Fibroblast of skin of scalp (primary cell): Measurements from ENCODE around the gene SH3PXD2B.
"Not testable (repeated sequence)": the region's sequence is repeated elsewhere in the genome, so short reads cannot be mapped to it uniquely, and the experiment has no call there.

ENCODE experiments used
- DNase-seq: peaks from one replicate; pipeline ENCODE4 v3.0.0-alpha.2; 2013

Gene SH3PXD2B

DNA sequence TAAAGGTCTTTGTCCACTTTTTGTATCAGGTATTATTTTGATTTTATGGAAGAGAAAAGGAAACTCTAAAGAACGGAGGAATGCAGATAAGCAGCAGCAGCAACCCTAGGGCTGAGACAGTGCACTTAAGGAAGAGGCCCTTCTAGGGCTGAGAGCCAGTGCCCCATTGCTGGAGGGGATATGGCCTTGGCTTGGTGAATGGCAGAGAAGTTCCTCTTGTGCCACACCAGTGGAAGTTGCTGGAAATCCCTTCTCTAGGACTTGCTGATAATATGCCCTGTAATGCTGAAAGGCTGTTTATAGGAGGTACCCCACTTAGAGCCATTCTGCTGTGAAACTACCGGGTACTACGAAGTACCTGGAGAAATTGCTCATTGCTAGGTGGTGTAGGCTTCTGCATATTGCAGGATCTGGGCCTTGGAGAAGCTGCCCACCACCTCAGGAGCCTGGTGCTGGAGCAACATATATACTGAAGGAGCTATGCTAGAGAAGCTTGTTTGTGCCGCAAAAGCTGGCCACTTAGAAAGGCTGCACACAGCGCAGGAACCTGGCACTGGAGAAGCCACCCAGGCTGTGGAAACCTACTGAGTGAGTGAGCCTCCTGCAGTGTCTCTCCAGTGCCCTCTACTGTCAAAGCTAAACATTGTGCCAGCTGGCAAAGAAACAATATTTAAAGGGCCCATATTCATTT is 161.1 kb downstream of the SH3PXD2B start:
- DNase-seq, result peak; percentile 76

DNA sequence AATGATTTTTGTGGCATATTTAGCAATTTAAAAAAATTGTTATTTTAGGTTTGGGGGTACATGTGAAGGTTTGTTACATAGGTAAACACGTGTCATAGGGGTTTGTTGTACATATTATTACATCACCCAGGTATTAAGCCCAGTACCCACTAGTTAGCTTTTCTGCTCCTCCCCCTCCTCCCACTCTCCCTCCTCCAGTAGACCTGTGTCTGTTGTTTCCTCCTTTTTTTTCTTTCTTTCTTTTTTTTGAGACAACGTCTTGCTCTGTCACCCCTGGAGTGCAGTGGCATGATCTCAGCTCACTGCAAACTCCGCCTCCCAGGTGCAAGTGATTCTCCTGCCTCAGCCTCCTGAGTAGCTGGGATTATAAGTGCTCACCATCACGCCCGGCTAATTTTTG is 162.5 kb downstream of the SH3PXD2B start:
- DNase-seq, result not testable (repeated sequence)

DNA sequence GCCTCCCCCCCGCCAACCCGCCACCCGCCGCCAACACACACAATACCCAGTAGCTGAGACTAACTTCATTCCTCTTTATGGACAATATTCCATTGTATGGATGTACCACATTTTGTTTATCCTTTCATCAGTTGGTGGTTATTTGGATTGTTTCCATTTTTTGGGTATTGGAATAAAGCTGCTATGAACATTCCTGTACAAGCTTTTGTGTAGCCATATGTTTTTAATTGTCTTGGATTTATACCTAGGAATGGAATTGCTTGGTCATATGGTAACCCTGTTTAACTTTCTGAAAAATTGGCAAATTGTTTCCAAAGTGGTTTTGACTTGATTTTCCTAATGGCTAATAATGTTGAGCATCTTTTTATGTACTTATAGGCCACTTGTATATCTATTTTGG is 165.9 kb downstream of the SH3PXD2B start:
- DNase-seq, result peak; percentile 59

DNA sequence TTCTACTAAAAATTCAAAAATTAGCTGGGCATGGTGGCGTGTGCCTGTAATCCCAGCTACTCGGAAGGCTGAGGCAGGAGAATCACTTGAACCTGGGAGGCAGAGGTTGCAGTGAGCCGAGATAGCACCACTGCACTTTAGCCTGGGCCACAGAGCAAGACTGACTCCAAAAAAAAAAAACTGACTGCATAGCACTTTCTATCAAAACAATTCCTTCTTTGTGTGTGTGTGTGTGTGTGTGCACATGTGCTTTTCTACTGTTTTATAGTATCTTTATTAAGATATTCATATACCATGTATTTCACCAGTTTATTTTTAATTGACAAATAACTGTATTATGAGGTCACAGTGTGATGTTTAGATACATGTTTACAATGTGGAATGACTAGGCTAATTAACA is 167.2 kb downstream of the SH3PXD2B start:
- DNase-seq, result not testable (repeated sequence)

DNA sequence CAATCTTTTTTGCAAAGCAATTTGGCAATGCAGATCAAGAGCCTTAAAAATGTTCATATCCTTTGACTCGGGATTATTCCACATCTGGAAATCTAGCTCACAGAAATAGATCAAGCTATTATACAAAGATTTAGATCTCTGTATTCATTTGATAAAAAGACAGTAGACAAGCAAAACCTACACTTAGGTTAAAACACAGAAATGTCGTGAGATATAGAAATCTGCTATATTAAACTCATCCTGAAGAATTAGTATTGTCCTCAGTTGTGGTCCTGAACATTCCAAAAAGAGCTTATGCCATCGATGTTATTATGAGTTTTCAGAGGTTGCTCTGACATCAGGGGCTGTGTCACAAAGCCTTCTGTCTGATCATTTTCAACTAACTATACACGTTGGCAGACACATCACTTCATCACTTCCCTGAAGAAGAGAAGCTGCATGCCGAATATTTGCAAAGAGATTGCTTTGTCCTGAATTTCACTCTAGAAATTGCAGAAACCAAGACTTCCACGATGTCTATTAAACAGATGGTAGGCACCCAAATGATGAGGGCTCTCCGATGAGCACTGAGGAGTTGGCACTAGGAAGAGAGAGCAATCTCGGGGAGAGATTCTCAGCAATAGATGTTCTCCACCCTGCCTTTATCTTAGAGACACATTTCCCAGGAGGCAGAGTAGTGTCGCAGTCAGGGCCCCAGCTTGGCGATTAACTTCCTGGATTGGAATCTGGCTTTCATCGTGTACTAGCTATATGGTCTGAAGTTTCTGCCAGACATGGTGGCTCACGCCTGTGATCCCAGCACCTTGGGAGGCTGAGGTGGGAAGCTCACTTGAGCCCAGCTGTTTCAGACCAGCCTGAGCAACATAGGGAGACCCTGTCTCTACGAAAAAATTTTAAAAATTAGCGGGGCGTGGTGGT is 168.8 kb downstream of the SH3PXD2B start:
- DNase-seq, result no peak

DNA sequence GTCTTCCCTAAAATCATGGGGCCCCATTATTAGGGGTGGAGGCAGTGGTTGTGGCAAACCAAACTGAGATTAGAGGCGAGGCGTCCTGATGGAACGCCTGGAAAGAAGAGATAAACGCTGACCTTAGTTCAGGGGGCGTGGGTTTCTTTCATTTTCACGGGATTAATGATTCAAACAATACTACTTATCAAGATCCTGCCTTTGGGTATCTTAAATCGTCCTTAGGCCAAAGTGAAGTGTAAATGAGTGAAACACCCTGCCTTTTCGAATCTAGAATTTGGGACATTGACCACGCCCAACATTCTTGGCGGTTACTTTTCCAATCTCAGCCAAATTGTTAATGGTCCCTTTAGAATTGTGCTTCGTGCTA is 169.7 kb downstream of the SH3PXD2B start:
- peak; percentile 68 for DNase-seq

DNA sequence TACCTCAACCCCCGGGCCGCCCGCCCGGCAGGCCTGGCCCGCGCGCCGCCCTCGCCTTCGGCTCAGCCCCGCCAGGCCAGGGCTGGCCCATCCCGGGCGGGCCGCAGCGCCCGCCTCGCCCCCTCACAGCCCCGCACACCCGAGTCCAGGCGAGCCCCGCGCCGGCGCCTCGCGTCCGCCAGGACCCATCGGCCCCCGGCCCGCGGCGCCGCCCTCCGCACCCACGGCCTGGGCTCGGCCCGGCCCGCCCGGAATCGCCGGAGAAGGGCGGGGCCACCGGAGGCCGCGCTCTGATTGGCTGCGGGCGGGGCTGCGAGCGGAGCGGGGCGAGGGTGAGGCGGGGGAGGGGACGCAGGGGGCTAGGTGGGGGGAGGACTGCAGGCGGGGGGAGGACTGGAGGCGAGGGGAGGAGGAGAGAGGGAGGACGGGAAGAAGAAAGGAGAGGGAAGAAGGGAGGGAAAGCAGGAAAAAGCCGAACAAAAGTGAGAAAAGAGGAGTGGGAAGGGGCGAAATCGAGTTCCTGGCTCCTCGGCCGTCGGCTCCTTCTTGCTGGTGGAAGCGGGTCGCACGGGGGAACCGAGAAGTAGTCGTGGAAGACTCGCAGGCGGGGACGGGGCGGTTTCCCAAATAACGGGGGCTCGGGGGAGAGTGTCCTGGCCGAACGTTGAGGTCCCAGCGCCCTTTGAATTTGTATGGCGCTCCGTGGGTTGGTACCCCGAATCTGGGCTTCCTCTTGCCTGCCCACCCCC is 170.3 kb downstream of the SH3PXD2B start:
- peak; percentile 91 for DNase-seq

DNA sequence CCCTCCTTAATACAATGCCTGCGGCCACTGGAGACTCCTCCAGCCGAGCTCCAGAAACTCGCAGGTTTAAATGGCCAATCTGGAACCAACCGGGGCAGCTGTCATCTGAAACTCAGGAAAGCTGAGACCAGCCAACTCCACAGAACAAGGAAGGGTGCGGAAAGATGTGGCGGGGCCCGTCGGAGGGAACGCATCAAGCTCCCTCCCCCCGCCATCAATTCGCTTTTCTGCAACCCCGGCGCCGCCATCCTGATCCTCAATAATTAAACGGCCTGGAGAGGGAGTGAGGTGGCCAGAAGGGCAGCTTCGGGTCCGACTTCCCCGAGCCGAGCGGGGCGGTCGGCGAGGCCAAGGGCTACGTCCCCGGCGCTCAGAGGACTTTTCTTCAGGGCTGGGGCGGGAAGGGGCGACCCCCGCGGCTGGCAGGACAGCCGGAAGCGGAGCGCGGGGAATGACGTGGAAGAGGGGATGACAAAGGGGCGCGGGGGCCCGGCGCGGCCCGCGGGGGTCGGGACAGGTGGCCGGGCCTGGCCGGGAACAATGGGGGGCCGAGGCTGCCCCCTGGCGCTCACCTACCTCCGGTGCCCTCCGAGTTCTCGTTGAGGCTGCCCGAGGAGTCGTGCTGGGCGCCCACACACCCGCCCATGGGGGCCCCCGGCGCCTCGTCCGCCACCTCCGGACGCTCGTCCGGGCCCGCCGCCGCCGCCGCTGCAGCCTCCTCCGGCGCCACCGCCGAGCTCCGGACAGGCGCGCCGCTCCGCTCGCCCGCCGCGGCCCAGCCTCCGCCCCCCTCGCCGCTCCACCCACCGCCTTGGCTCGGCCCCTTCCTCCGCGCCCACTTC is 171.1 kb downstream of the SH3PXD2B start, which contains the start of gene UBTD2:
Gene UBTD2, minus strand, starts transcription at position 745 of the 842 bp plus-strand sequence. Its CDS starts 99 bp downstream, at position 646.
- DNase-seq, result peak; percentile 86

DNA sequence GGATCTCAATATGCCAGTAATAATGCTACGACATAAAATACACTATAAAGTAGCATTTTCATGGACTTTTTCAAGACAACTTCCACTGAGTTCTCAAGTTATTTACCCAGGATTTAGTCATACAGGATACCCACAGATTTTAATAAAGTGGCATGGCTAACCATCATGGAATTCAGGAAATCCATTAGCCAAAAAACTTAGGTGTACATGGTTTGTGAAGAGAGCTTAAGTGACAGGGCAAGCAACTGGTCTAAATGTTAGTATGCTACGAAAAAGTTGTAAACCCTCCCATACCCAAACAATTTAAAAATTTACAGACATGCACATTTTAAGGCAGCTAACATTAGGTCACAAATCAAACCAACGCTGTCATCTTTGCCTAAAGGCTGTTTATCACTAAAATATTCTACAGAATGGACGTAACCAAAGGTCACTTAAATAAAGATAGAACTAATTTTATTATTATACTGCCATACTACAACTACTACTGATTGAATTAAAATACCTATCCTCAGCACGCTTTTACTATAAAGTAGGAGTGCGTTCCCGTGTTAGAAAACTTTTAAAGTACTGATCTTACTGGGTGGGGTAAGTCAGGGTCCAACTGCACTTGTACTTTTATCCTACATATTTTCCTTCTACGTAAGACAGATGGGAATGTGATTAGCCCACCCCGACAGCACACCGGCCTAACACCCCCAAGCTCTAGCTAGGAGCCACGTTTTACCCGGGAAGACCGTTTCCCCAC is 171.9 kb downstream of the SH3PXD2B start:
- DNase-seq, result peak; percentile 31

DNA sequence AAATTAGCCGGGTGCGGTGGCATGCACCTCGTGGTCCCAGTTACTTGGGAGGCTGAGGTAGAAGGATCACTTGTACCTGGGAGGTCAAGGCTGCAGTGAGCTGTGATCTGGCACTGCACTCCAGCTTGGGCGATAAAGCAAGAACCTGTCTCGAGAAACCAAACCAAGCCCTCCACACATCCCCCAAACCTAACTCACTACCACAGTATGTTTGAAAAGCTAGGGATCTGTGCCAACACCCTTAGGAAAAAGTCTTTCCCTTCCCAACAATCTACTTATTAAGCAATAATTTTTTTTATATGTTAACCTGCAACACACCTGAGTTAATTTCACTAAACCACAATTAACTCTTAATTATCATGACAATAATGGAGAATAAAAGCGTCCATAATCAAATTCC is 173.0 kb downstream of the SH3PXD2B start:
- DNase-seq, result no peak

DNA sequence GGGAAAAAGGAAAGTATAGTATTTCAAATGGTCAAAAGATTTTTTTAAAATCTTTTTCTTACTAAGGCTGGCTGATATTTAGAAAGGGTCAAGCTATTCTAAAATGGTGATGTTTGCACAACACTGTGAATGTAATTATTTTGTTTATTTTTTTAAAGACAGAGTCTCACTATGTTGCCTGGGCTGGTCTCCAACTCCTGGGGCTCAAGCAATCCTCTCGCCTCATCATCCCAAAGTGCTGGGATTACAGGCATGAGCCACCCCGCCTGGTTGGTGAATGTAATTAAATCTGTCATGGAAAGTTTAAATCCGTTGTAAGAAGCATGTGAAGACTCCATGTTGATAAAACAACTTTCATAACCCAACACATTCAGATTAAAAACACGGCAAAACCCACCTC is 173.4 kb downstream of the SH3PXD2B start:
- peak; percentile 84 for DNase-seq

DNA sequence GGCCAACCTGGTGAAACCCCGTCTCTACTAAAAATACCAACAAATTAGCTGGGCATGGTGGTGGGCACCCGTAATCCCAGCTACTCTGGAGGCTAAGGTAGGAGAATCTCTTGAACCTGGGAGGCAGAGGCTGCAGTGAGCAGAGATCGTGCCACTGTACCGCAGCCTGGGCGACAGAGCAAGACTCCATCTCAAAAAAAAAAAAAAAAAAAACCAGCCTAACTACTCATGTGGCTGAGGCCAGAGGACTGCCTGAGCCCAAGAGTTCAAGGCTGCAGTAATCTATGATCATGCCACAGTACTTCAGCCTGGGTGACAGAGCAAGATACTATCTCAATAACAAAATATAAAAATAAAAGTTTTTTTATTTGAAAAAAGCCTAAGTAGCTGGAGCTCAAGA is 174.0 kb downstream of the SH3PXD2B start:
- DNase-seq, result no peak

DNA sequence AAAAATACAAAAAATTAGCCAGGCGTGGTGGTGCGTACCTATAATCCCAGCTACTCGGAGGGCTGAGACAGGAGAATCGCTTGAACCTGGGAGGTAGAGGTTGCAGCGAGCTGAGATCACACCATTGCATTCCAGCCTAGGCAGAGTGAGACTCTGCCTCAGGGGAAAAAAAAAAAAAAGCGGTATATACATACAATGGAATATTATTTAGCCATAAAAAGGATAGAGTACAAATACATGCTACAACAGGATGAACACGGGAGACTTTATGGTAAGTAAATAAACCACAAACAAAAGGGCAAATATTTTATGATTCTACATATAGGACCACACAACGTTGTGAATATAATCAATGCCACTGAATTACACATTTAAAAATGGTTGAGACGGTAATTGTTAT is 176.0 kb downstream of the SH3PXD2B start:
- DNase-seq, result no peak

DNA sequence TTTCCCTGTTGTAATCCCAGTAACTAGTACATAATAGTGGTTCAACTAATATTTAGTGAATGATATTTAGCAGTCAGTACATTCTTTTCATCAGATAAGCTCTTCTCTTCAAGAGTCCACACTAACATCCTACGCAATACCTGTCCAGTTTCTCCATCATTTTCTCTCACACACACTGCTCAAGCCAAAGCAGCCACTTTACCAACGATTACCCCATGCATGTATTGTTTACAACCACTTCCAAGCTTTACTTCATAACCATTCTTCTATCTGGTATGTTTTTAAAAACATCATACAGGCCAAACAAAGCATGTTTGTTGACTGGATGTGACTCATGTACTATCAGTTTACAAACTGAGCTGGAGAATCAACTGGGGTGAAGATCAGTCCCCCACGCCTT is 178.1 kb downstream of the SH3PXD2B start:
- DNase-seq, result no peak
